Measurements from ENCODE around the gene ATXN3L. TPM values are rescaled to one million over a fixed set of nuclear protein-coding genes. Genes with fewer than 3 reads are reported as not detected.

ATXN3L gene
- total and polyA plus RNA-seq, 2 of the 8 experiments (the other 6 are each of a cell fraction or from before 2014, with no cell fraction given): not detected

DNA sequence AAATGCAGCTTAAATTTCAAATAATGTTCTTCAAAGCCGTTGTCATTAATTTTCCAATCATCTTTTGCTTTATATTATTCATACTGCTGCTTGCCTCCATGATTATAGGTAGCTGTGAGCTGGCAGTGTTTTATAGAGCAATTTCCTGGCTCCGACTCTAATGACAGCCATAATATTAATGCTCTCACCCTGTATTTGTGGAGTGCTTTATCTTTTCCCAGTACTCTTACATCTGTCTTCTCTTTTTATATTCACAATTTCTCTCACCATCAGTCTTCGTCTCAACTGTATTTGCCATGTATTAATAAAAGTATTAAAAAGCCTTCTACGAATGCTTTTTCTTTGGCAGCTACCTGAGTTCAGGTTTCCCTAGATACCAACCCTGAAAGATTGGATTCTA lies 21.0 kb downstream of the ATXN3L start:
- Histone ChIP-seq H3K9me3 (ENCODE audit: insufficient read depth in 2 of 2, low read depth in 1 of 2, low read length in 1 of 2) (no peaks in the 10 kb centered on the region), H3K56ac (replicated peaks; ENCODE audit: insufficient read length, low read depth, low read length) (no peak overlapping the region)
- no peak for FAIRE-seq
- no peak for TF ChIP-seq YY1 (IDR thresholded peaks at IDR 0.05; ENCODE audit: low read depth, low read length)

More for the DNA sequence above, 21.0 kb downstream of the ATXN3L start:
- ChIA-PET CTCF (ENCODE audit: partially characterized antibody) (no interaction called here), POLR2A (ENCODE audit: partially characterized antibody) (no interaction called here)
- Histone ChIP-seq H2AFZ (ENCODE audit: low read length) (no peak overlapping the region), H3K27me3 (replicated peaks in 1 of 4; ENCODE audit: control insufficient read depth in 3 of 4, extremely low read depth in 1 of 4, insufficient read depth in 3 of 4, low read length in 3 of 4) (no peaks in the 10 kb centered on the region), H3K14ac (ENCODE audit: insufficient read length) (no peak overlapping the region), H4K5ac (ENCODE audit: insufficient read length, low read depth, low read length) (no peak overlapping the region), H3K79me1 (ENCODE audit: low read depth, low read length) (no peaks in the 10 kb centered on the region), H4K91ac (replicated peaks; ENCODE audit: insufficient read length, low read length) (no peak overlapping the region), H2BK20ac (ENCODE audit: low read length) (no peak overlapping the region), H3K27ac (ENCODE audit: low read depth, low read length) (no peak overlapping the region), H2BK5ac (ENCODE audit: low read depth, low read length) (no peak overlapping the region), H2BK12ac (ENCODE audit: low read depth, low read length) (no peak overlapping the region), H3K36me3 (ENCODE audit: control insufficient read depth in 2 of 4, insufficient read depth in 4 of 4, low read length in 3 of 4) (no peaks in the 10 kb centered on the region), H4K20me1 (replicated peaks in 1 of 2; ENCODE audit: control insufficient read depth in 1 of 2, insufficient read depth in 2 of 2, low read length in 2 of 2) (no peaks in the 10 kb centered on the region), H3K4me1 (replicated peaks in 1 of 4; ENCODE audit: control insufficient read depth in 3 of 4, insufficient read depth in 4 of 4, low read length in 3 of 4) (no peaks in the 10 kb centered on the region), H3K4me3 (ENCODE audit: extremely low read depth in 1 of 4, insufficient read depth in 2 of 4, low read depth in 3 of 4, low read length in 4 of 4) (no peak overlapping the region), H4K8ac (ENCODE audit: extremely low read depth, insufficient read depth, low read length) (no peak overlapping the region), H3K4me2 (ENCODE audit: insufficient read depth in 1 of 2, low read depth in 2 of 2, low read length in 2 of 2) (no peak overlapping the region), H3K23ac (ENCODE audit: insufficient read length) (no peak overlapping the region), H2BK15ac (ENCODE audit: low read length) (no peak overlapping the region), H3K23me2 (ENCODE audit: low read depth, low read length) (no peaks in the 10 kb centered on the region), H3K79me2 (ENCODE audit: control insufficient read depth in 1 of 2, insufficient read depth in 2 of 2, low read length in 2 of 2) (no peaks in the 10 kb centered on the region), H2AK5ac (ENCODE audit: low read depth, low read length) (no peak overlapping the region), H3K4ac (replicated peaks; ENCODE audit: insufficient read length, low read depth, low read length) (no peak overlapping the region), H3K9ac (replicated peaks in 1 of 4; ENCODE audit: extremely low read depth in 1 of 4, low read depth in 3 of 4, low read length in 3 of 4) (no peak overlapping the region), H3K18ac (ENCODE audit: extremely low read depth, low read length) (no peak overlapping the region), H2BK120ac (replicated peaks; ENCODE audit: low read depth, low read length) (no peak overlapping the region)
- DNase-seq (ENCODE audit: low read depth in 1 of 2, low spot score in 2 of 2): no peak
- WGBS, 2 experiments (ENCODE audit: extremely low coverage in 1 of 2, insufficient coverage in 1 of 2, insufficient read length in 1 of 2, insufficient replicate concordance in 2 of 2, low coverage in 1 of 2, low lambda C conversion rate in 2 of 2, missing lambda C conversion rate in 1 of 2): 93% methylated on average over 4 of the region's 4 CpGs; no CpG with 5 or more reads in 1 of the 2 experiments
